Pancreas (tissue), 10 donors: Measurements from ENCODE around the gene MEAF6. TPM values are rescaled to one million over a fixed set of nuclear protein-coding genes. Genes with fewer than 3 reads are reported as not detected.

Source experiments
- ATAC-seq, 4 donors: fragments of 200-7000 bp; cut with Tn5 transposase; one replicate each; pipeline versions ENCODE4 v1.8.0 to v1.9.1; 2020; ENCODE audit warnings: mild to moderate bottlenecking in 4 of 4, moderate library complexity in 4 of 4
- DNase-seq, 6 donors: peaks; one replicate each; pipeline ENCODE4 v3.0.0-alpha.2; 2020
- FAIRE-seq: peaks from 2 replicates; lab custom pipeline; 2012; peaks lifted over from hg19 to GRCh38; lab: Jason Lieb, UNC
- H3K27ac ChIP-seq, 4 donors: fragments of 200-600 bp; sonication (generic); 1 replicate in 3 of 4; 2 replicates in 1 of 4; pipeline versions ENCODE4 v1.5.0 to v1.8.0; 2020
- H3K27me3 ChIP-seq, 4 donors: fragments of 200-600 bp; one replicate each; pipeline ENCODE4 v1.8.0; 2021
- H3K36me3 ChIP-seq, 3 donors: fragments of 200-600 bp; sonication (generic) in 1 of 3; one replicate each; pipeline versions ENCODE4 v1.5.0 to v1.8.0; 2020 to 2021
- H3K4me1 ChIP-seq, 3 donors: fragments of 200-600 bp; one replicate each; pipeline ENCODE4 v1.8.0; 2021
- H3K4me3 ChIP-seq, 4 donors: fragments of 200-600 bp; sonication (generic) in 2 of 4; one replicate each; pipeline versions ENCODE4 v1.5.0 to v1.8.0; 2020 to 2021
- H3K9me3 ChIP-seq, 4 donors: fragments of 200-600 bp; one replicate each; pipeline ENCODE4 v1.8.0; 2021
- CTCF ChIP-seq, 4 donors: fragments of 200-600 bp; sonication (generic) in 3 of 4; IDR thresholded peaks; one replicate each; pipeline versions ENCODE4 v1.5.0 to v1.8.0; 2021; ENCODE audit warnings: antibody characterized with exemption in 4 of 4
- WGBS, 2 donors: extraction: QIAGEN DNeasy Blood & Tissue Kit; methylation state at CpG; one replicate each; pipeline ENCODE4 v1.1.7; 2013; 5-methylcytosine and 5-hydroxymethylcytosine counted together
- intact Hi-C, 3 donors: fragments of 100-400 bp; cut with DNase I; formaldehyde crosslinking; loops; one replicate each; pipeline versions ENCODE4 v1.11.1 to v1.14.2; 2022
- polyA plus RNA-seq, 2 donors: library from polyadenylated mRNA; stranded (reverse); fragments of 200-250 nt; gene quantifications; one replicate each; pipeline ENCODE4 v1.2.3, GENCODE V29; 2013
- total RNA-seq, 6 donors: library from RNA; stranded (reverse); fragmentation: NEBNext Ultra II Directional in 4 of 6; extraction: Animal tissue kit (Norgen Biotek cat#: 25700) in 4 of 6; gene quantifications; one replicate each; pipeline versions ENCODE4 v1.2.1 to v1.2.4, GENCODE V29; 2021 to 2023
- donor health status: healthy with polysubstance abuse.
- donor health status: DM: no; HTN: no; CAD: no; lungs with moderate emphysema.
- donor health status: DM: no; HTN: no; CAD: no.
- donor health status: control.
- donor health status: control.
- donor health status: Bipolar disorder and iron deficiency.
- donor health status: DM: yes; HTN: yes; CAD: no.
- donor health status: DM: no; HTN: no; CAD: no.
- donor health status: DM: no; HTN: no; CAD: no.
- donor health status: DM: yes; HTN: yes; CAD: no.

The MEAF6 gene
- total and polyA plus RNA-seq, 8 donors = 26.1 to 59.8 (median 28.3) TPM

- no peak for TF ChIP-seq CTCF (IDR thresholded peaks at IDR 0.05)
- DNase-seq (peak in 3 of 6 donors; percentile 53 to 82 (median 68)), FAIRE-seq (no peak), ATAC-seq (no peak)
- Histone ChIP-seq H3K9me3 (no peaks in the 10 kb centered on the region), H3K27ac (peak overlapping the region; percentile 72 to 97 (median 94)), H3K4me1 (peaks cover 45 to 59% (median 59%) of the 10 kb centered on the region in 3 donors), H3K36me3 (peaks cover 18 to 42% (median 31%) of the 10 kb centered on the region in 3 donors), H3K27me3 (no peaks in the 10 kb centered on the region), H3K4me3 (peak overlapping the region in 2 of 4 donors; percentile 76 to 83)
- intact Hi-C loops = no loop called here
- 60 to 63% methylated on average over 5 of the region's 5 CpGs for WGBS, 2 donors
Observed at GRCh38 chr1:37480125-37480466, 34.5 kb downstream of the MEAF6 start.

GRCh38 chr1:37479255-37480124 is 35.1 kb downstream of the MEAF6 start:
- H3K4me1 ChIP-seq = peaks cover 39 to 53% (median 53%) of the 10 kb centered on the region in 3 donors
- no peak for TF ChIP-seq CTCF (IDR thresholded peaks at IDR 0.05)
- WGBS, 2 donors = 8 to 11% methylated on average over 21 to 22 of the region's 22 CpGs
- DNase-seq = peak; percentile 88 to 95 (median 94)
- H3K9me3 ChIP-seq = no peaks in the 10 kb centered on the region
- H3K36me3 ChIP-seq = peaks cover 18 to 42% (median 31%) of the 10 kb centered on the region in 3 donors
- no peaks in the 10 kb centered on the region for H3K27me3 ChIP-seq
- intact Hi-C loops = no loop called here
- H3K27ac ChIP-seq = peak overlapping the region; percentile 72 to 97 (median 94)
- no peak for FAIRE-seq
- ATAC-seq = peak; percentile 66 to 75 (median 70)
- H3K4me3 ChIP-seq = peak overlapping the region in 3 of 4 donors; percentile 17 to 83 (median 76)

- DNase-seq (peak in 1 of 6 donors; percentile 34), ATAC-seq (no peak), FAIRE-seq (no peak)
- Histone ChIP-seq H3K36me3 (peaks cover 18 to 42% (median 31%) of the 10 kb centered on the region in 3 donors), H3K4me3 (peak overlapping the region in 3 of 4 donors; percentile 17 to 83 (median 76)), H3K27me3 (no peaks in the 10 kb centered on the region), H3K4me1 (peaks cover 33 to 47% (median 47%) of the 10 kb centered on the region in 3 donors), H3K9me3 (no peaks in the 10 kb centered on the region), H3K27ac (peak overlapping the region; percentile 72 to 97 (median 94))
- intact Hi-C loops = no loop called here
- TF ChIP-seq CTCF (IDR thresholded peaks at IDR 0.05) = no peak
- WGBS, 2 donors = 25 to 31% methylated on average over 3 of the region's 3 CpGs
Observed at GRCh38 chr1:37478890-37479254, 35.7 kb downstream of the MEAF6 start.

- no peaks in the 10 kb centered on the region for H3K9me3 ChIP-seq
- FAIRE-seq (no peak), DNase-seq (peak in 1 of 6 donors; percentile 24), ATAC-seq (no peak)
- intact Hi-C loops = no loop called here
- peaks cover 33 to 43% (median 43%) of the 10 kb centered on the region in 3 donors for H3K4me1 ChIP-seq
- 48 to 62% methylated on average over 8 of the region's 8 CpGs for WGBS, 2 donors
- H3K27ac ChIP-seq = peak overlapping the region; percentile 93 to 97 (median 95)
- H3K27me3 ChIP-seq = no peaks in the 10 kb centered on the region
- H3K36me3 ChIP-seq = peaks cover 18 to 38% (median 27%) of the 10 kb centered on the region in 3 donors
- peak overlapping the region in 2 of 4 donors; percentile 76 to 83 for H3K4me3 ChIP-seq
- no peak for TF ChIP-seq CTCF (IDR thresholded peaks at IDR 0.05)
Observed at GRCh38 chr1:37478451-37478881, 36.1 kb downstream of the MEAF6 start.
